ENCODE measurements around the gene STK16.
"Not testable (repeated sequence)": the region's sequence is repeated elsewhere in the genome, so short reads cannot be mapped to it uniquely, and the experiment has no call there.

Gene STK16

GRCh38 chr2:219245148-219245898 lies at the start of gene STK16, which contains the start of gene GLB1L:
Gene STK16 (plus strand): TSS chr2:219245479. CDS start chr2:219246000, 521 bp downstream.
Gene GLB1L (minus strand): TSS chr2:219245444. CDS start chr2:219243573, 1,871 bp downstream.
- peak; percentile 82 for DNase-seq (ENCODE audit: low read depth)

GRCh38 chr2:219197388-219197787 lies 47.9 kb upstream of the STK16 start:
- DNase-seq (ENCODE audit: low read depth) = no peak

- DNase-seq (ENCODE audit: low read depth) = no peak
Observed at GRCh38 chr2:219198974-219199373, 46.3 kb upstream of the STK16 start.

GRCh38 chr2:219199470-219200211 lies 45.6 kb upstream of the STK16 start:
- DNase-seq (ENCODE audit: low read depth) = no peak

- DNase-seq (ENCODE audit: low read depth) = not testable (repeated sequence)
Observed at GRCh38 chr2:219200502-219201326, 44.6 kb upstream of the STK16 start.

- DNase-seq (ENCODE audit: low read depth) = not testable (repeated sequence)
Observed at GRCh38 chr2:219201331-219201730, 43.9 kb upstream of the STK16 start.

GRCh38 chr2:219204425-219205164 lies 40.7 kb upstream of the STK16 start:
- DNase-seq (ENCODE audit: low read depth) = no peak

- no peak for DNase-seq (ENCODE audit: low read depth)
Observed at GRCh38 chr2:219205165-219205538, 40.1 kb upstream of the STK16 start.

GRCh38 chr2:219205981-219206327 lies 39.3 kb upstream of the STK16 start:
- no peak for DNase-seq (ENCODE audit: low read depth)

GRCh38 chr2:219206328-219207133 lies 38.7 kb upstream of the STK16 start, which contains the start of gene ZFAND2B:
Gene ZFAND2B (plus strand): TSS chr2:219206782. CDS start chr2:219206988, 206 bp downstream.
- peak; percentile 95 for DNase-seq (ENCODE audit: low read depth)

- no peak for DNase-seq (ENCODE audit: low read depth)
Observed at GRCh38 chr2:219207134-219207883, 38.0 kb upstream of the STK16 start.

- DNase-seq (ENCODE audit: low read depth) = no peak
Observed at GRCh38 chr2:219207884-219208740, 37.2 kb upstream of the STK16 start.

- DNase-seq (ENCODE audit: low read depth) = no peak
Observed at GRCh38 chr2:219209236-219210195, 35.8 kb upstream of the STK16 start.

GRCh38 chr2:219210196-219210885 lies 34.9 kb upstream of the STK16 start:
- DNase-seq (ENCODE audit: low read depth) = no peak

GRCh38 chr2:219210886-219211362 lies 34.4 kb upstream of the STK16 start:
- DNase-seq (ENCODE audit: low read depth) = no peak

- no peak for DNase-seq (ENCODE audit: low read depth)
Observed at GRCh38 chr2:219213026-219213415, 32.3 kb upstream of the STK16 start.

GRCh38 chr2:219213486-219214071 lies 31.7 kb upstream of the STK16 start:
- no peak for DNase-seq (ENCODE audit: low read depth)

Data from activated T-helper 1 cell treated with Interleukin-2 at 50 U/mL for 16 hours (primary cell).